Bronchial epithelial cell (primary cell): ENCODE measurements around the gene HCFC1. TPM values are rescaled to one million over a fixed set of nuclear protein-coding genes. Genes with fewer than 3 reads are reported as not detected.

Experiments used
- DNase-seq: peaks from one replicate; pipeline ENCODE4 v3.0.0-alpha.2; 2010; ENCODE audit warnings: low read depth
- FAIRE-seq: peaks from 2 replicates; lab custom pipeline; 2011; peaks lifted over from hg19 to GRCh38; lab: Jason Lieb, UNC
- H3K27me3 ChIP-seq: 2 replicates; pipeline ENCODE4 v1.5.1; 2011; ENCODE audit warnings: low read length; ENCODE audit not compliant: control insufficient read depth, insufficient read depth
- H3K36me3 ChIP-seq: 2 replicates; pipeline ENCODE4 v1.5.1; 2011; ENCODE audit warnings: low read length; ENCODE audit not compliant: control insufficient read depth, insufficient read depth
- H3K4me3 ChIP-seq: 2 replicates; pipeline ENCODE4 v1.5.1; 2011; ENCODE audit warnings: mild to moderate bottlenecking, low read depth, low read length, control low read depth
- CTCF ChIP-seq: IDR thresholded peaks from 2 replicates; pipeline ENCODE4 v1.5.1; 2011; ENCODE audit warnings: mild to moderate bottlenecking, moderate library complexity, low read length, control low read depth, inconsistent platforms; ENCODE audit not compliant: insufficient read depth, severe bottlenecking
- total RNA-seq: library from RNA; depleted of rRNA; stranded (reverse); fragments of >200 nt; gene quantifications from 2 replicates; pipeline ENCODE4 v1.2.1, GENCODE V29; 2014

Gene HCFC1
- total RNA-seq, result 5.5 and 7.3 TPM in 2 replicates

- Histone ChIP-seq H3K36me3 (peaks cover 2% of the 10 kb centered on the region), H3K4me3 (peak within 1 kb of the TSS; percentile 80), H3K27me3 (no peaks in the 10 kb centered on the region)
- TF ChIP-seq CTCF, result no peak
- DNase-seq (peak; percentile 57), FAIRE-seq (no peak)
Measured at GRCh38 chrX:153971450-153972367, at the start of gene HCFC1. Gene HCFC1, minus strand, starts transcription at chrX:153971818. Its CDS starts 978 bp downstream, at chrX:153970840.

GRCh38 chrX:154021131-154021611 lies 49.6 kb upstream of the HCFC1 start:
- TF ChIP-seq CTCF, result no peak
- FAIRE-seq, result no peak
- Histone ChIP-seq H3K36me3 (peaks cover 7% of the 10 kb centered on the region), H3K4me3 (no peak overlapping the region), H3K27me3 (no peaks in the 10 kb centered on the region)
- DNase-seq, result peak; percentile 15

- no peak for DNase-seq
- Histone ChIP-seq H3K4me3 (peak overlapping the region; percentile 52), H3K27me3 (no peaks in the 10 kb centered on the region), H3K36me3 (peaks cover 7% of the 10 kb centered on the region)
- TF ChIP-seq CTCF, result no peak
- peak; percentile 68 for FAIRE-seq
Measured at GRCh38 chrX:154020536-154021115, 49.0 kb upstream of the HCFC1 start.

GRCh38 chrX:154019633-154020528 lies 48.3 kb upstream of the HCFC1 start, which contains the start of gene IRAK1:
Gene IRAK1, minus strand, starts transcription at chrX:154019902. Its CDS starts 90 bp downstream, at chrX:154019812.
- H3K27me3 ChIP-seq, result no peaks in the 10 kb centered on the region
- no peak for TF ChIP-seq CTCF
- H3K4me3 ChIP-seq, result peak within 1 kb of the TSS; percentile 59
- FAIRE-seq (no peak), DNase-seq (peak; percentile 18)
- H3K36me3 ChIP-seq, result peaks cover 10% of the 10 kb centered on the region

GRCh38 chrX:154019061-154019621 lies 47.5 kb upstream of the HCFC1 start:
- DNase-seq, result no peak
- H3K36me3 ChIP-seq, result peaks cover 10% of the 10 kb centered on the region
- FAIRE-seq, result no peak
- no peak for TF ChIP-seq CTCF
- peak overlapping the region; percentile 59 for H3K4me3 ChIP-seq
- H3K27me3 ChIP-seq, result no peaks in the 10 kb centered on the region
